BJ (cell line): Measurements from ENCODE around the gene TMSB10. TPM values are rescaled to one million over a fixed set of nuclear protein-coding genes. Genes with fewer than 3 reads are reported as not detected.
"Not testable (repeated sequence)": the region's sequence is repeated elsewhere in the genome, so short reads cannot be mapped to it uniquely, and the experiment has no call there.

Experiments
- CTCF ChIA-PET: fragments of 350-600 bp; formaldehyde crosslinking; extraction: SDS; loops from one replicate; lab custom pipeline; 2021; ENCODE audit warnings: antibody characterized with exemption, inconsistent platforms; lab: Yijun Ruan, JAX
- POLR2A ChIA-PET: fragments of 300-600 bp; sonication (Branson Sonifier 250); formaldehyde crosslinking; extraction: SDS; loops from one replicate; lab custom pipeline; 2021; ENCODE audit warnings: antibody characterized with exemption; lab: Charles Lee
- DNase-seq: peaks from one replicate; pipeline ENCODE4 v3.0.0-alpha.2; 2011; ENCODE audit warnings: low read depth
- H3K27me3 ChIP-seq: 2 replicates; pipeline ENCODE4 v1.6.0; 2011; ENCODE audit warnings: low read length; ENCODE audit not compliant: control insufficient read depth, insufficient read depth
- H3K36me3 ChIP-seq: 2 replicates; pipeline ENCODE4 v1.5.1; 2011; ENCODE audit warnings: low read length; ENCODE audit not compliant: control insufficient read depth, insufficient read depth
- H3K4me3 ChIP-seq: 2 replicates; pipeline ENCODE4 v1.5.1; 2011; ENCODE audit warnings: low read depth, mild to moderate bottlenecking, control low read depth, low read length
- polyA plus RNA-seq: library from polyadenylated mRNA; depleted of rRNA; stranded (reverse); fragments of >200 nt; gene quantifications from 2 replicates; pipeline ENCODE4 v1.2.3, GENCODE V29; 2011
- TF ChIP-seq, protein P1 (sequence below): IDR thresholded peaks from 2 replicates; pipeline ENCODE4 v1.5.1; 2011; ENCODE audit warnings: low read depth, mild to moderate bottlenecking, control low read depth, inconsistent platforms, low read length, moderate library complexity; ENCODE audit not compliant: insufficient read depth

TMSB10 gene
- polyA plus RNA-seq, 1 experiment, result 3,073 TPM

DNA sequence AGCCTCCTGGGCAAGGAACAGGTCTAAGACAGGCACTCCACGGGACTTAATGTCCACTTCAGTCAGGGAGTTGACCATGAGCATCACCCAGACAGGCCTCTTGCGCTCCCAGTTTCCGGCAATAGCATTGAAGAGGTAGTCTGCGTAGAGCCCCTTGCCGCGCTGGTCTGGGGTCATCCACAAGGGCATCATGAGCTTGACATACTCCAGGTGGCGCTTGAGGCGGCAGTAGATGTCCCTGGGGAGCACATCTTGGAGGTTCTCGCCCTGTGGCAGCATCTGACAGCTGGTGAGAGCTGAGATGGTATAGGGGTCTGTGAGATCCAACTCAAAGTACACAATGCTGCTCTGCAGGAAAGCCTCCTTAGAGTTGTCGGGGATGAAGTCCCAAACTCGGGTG is 35.1 kb upstream of the TMSB10 start:
- H3K36me3 ChIP-seq, result no peaks in the 10 kb centered on the region
- H3K27me3 ChIP-seq, result no peaks in the 10 kb centered on the region
- POLR2A ChIA-PET, result no interaction called here
- no peak for DNase-seq
- H3K4me3 ChIP-seq, result no peak overlapping the region
- CTCF ChIA-PET, result no interaction called here
- TF ChIP-seq, protein P1, sequence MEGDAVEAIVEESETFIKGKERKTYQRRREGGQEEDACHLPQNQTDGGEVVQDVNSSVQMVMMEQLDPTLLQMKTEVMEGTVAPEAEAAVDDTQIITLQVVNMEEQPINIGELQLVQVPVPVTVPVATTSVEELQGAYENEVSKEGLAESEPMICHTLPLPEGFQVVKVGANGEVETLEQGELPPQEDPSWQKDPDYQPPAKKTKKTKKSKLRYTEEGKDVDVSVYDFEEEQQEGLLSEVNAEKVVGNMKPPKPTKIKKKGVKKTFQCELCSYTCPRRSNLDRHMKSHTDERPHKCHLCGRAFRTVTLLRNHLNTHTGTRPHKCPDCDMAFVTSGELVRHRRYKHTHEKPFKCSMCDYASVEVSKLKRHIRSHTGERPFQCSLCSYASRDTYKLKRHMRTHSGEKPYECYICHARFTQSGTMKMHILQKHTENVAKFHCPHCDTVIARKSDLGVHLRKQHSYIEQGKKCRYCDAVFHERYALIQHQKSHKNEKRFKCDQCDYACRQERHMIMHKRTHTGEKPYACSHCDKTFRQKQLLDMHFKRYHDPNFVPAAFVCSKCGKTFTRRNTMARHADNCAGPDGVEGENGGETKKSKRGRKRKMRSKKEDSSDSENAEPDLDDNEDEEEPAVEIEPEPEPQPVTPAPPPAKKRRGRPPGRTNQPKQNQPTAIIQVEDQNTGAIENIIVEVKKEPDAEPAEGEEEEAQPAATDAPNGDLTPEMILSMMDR, result no peak

DNA sequence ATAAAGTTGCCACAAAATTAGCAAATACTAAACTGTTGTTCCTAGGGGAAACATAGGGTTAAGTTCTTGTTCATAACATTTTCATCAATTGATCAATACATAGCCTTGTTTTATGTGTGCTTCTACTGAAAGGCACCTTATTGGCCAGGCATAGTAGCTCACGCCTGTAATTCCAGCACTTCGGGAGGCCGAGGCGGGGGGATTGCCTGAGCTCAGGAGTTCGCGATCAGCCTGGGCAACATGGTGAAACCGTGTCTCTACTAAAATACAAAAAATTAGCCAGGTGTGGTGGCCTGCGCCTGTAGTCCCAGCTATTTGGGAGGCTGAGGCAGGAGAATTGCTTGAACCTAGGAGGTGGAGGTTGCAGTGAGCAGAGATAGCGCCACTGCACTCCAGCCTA is 32.8 kb upstream of the TMSB10 start:
- DNase-seq, result not testable (repeated sequence)

DNA sequence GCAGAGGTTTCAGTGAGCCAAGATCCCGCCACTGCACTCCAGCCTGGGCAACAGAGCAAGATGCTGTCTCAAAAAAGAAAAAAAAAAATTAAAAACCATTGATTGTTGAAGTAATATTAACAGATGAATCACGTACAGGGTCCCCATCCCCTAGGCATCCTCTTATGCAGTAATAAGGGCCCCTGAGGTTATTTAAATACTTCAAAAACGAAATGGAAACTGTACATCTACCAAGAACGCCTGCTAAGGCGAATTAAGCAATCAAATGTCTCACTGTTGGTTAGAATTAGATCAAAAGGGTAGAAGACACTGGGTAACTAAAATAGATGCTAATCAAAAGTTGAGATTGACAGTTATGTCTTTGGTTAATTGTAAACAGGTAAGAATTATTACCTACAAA is 32.1 kb upstream of the TMSB10 start:
- ChIA-PET POLR2A (no interaction called here), CTCF (no interaction called here)
- DNase-seq, result no peak
- TF ChIP-seq, protein P1, result no peak
- Histone ChIP-seq H3K4me3 (no peak overlapping the region), H3K27me3 (no peaks in the 10 kb centered on the region), H3K36me3 (no peaks in the 10 kb centered on the region)

More for the DNA sequence above, 32.8 kb upstream of the TMSB10 start:
- CTCF ChIA-PET, result interaction anchor here (1.2 kb wide), 1 partner anchor 16 kb away, joined by 3 read pairs; no protein-coding TSS in a partner anchor
- H3K4me3 ChIP-seq, POLR2A ChIA-PET, H3K27me3 ChIP-seq, H3K36me3 ChIP-seq: not testable (repeated sequence)

DNA sequence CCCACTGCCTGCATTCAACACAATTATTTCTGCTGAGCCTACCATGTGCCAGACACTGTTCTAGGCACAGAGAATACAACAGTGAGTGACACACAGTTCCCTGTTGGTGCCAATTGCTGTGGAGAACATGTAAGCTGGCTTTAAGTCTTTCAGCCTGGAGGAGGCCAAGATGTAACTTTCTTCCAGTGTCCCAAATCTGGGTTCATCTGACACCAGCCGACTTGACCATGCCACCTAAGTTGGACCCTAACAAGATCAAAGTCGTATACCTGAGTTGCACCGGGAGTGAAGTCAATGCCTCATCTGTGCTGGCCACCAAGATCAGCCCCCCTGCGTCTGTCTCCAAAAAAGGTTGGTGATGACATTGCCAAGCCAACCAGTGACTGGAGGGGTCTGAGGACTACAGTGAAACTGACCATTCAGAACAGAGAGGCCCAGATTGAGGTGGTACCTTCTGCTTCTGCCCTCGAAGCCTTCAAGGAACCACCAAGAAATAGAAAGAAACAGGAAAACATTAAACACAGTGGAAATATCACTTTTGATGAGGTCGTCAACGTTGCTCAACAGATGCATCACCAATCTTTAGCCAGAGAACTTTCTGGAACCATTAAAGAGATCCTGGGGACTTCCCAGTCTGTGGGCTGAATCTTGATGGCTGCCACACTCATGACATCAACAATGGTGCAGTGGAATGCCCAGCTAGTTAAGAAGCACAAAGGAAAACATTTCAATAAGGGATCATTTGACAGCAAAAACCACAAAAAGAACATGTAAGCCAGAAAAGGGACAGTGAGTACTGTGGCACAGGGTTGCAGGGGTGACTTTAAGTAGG is 30.9 kb upstream of the TMSB10 start:
- H3K27me3 ChIP-seq, result peaks cover 3% of the 10 kb centered on the region; the same call in 1 of the 2 replicates
- TF ChIP-seq, protein P1, result no peak
- no peak overlapping the region for H3K4me3 ChIP-seq
- ChIA-PET POLR2A (interaction anchor here (0.5 kb wide), 1 partner anchor 14 kb away, joined by 13 read pairs; no protein-coding TSS in a partner anchor), CTCF (interaction anchor here (1.4 kb wide), 1 partner anchor 17 kb away, joined by 3 read pairs; no protein-coding TSS in a partner anchor)
- H3K36me3 ChIP-seq, result no peaks in the 10 kb centered on the region
- no peak for DNase-seq

DNA sequence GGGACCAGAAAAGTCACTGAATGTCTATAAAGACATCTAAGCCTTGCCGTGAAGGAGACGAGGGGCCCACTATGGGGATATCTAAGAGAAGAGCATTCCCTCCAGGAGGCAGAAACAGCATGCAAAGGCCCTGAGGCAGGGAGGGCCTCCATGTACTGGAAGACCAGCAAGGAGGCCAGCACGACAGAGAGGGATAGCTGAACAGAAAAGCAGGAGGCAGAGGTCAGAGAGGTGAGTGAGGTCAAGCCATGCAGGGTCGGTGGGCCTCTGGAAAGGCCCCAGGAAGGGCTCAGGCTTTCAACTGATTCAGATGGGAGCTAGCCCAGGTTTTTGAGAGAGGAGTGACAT is 30.3 kb upstream of the TMSB10 start:
- POLR2A ChIA-PET, result interaction anchor here (0.5 kb wide), 1 partner anchor 13 kb away, joined by 13 read pairs; no protein-coding TSS in a partner anchor
- no peak overlapping the region for H3K4me3 ChIP-seq
- no peak for DNase-seq
- TF ChIP-seq, protein P1, result no peak
- no peaks in the 10 kb centered on the region for H3K36me3 ChIP-seq
- CTCF ChIA-PET, result interaction anchor here (1.4 kb wide), 1 partner anchor 18 kb away, joined by 3 read pairs; no protein-coding TSS in a partner anchor
- H3K27me3 ChIP-seq, result peaks cover 5% of the 10 kb centered on the region

DNA sequence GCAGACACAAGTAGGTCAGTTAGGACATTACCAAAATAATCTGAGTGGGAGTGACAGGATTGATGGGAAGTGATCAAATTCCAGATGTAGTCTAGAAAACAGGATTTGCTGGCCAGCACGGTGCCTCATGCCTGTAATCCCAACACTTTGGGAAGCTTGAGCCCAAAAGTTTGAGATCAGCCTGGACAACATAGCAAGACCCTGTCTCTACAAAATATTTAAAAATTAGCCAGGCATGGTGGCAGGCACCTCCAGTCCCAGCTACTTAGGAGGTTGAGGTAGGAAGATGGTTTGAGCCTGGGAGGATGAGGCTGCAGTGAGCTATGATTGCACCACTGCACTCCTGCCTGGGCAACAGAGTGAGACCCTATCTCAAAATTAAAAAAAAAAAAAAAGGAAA is 29.8 kb upstream of the TMSB10 start:
- CTCF ChIA-PET, result interaction anchor here (1.0 to 1.4 kb wide), 2 partner anchors 18 to 378 kb away, joined by 3 read pairs; no protein-coding TSS in a partner anchor
- DNase-seq, H3K27me3 ChIP-seq, H3K4me3 ChIP-seq, H3K36me3 ChIP-seq, POLR2A ChIA-PET: not testable (repeated sequence)
